Transverse colon (tissue), 4 donors: ENCODE measurements around the gene SNRK. TPM values are rescaled to one million over a fixed set of nuclear protein-coding genes. Genes with fewer than 3 reads are reported as not detected.

Experiments
- DNase-seq: peaks from one replicate; pipeline ENCODE4 v3.0.0-alpha.2; 2019
- H3K27ac ChIP-seq, 4 donors: fragments of 200-600 bp; sonication (generic); 2 replicates each; pipeline ENCODE4 v1.5.1; 2016 to 2018; ENCODE audit warnings: inconsistent platforms in 4 of 4
- H3K27me3 ChIP-seq: fragments of 200-600 bp; sonication (generic); 2 replicates; pipeline ENCODE4 v1.5.1; 2017; ENCODE audit warnings: inconsistent platforms
- H3K36me3 ChIP-seq, 4 donors: fragments of 200-600 bp; sonication (generic); 2 replicates each; pipeline ENCODE4 v1.5.1; 2017 to 2019; ENCODE audit warnings: inconsistent platforms in 4 of 4
- H3K4me1 ChIP-seq, 4 donors: fragments of 200-600 bp; sonication (generic); 2 replicates each; pipeline ENCODE4 v1.5.1; 2017 to 2020; ENCODE audit warnings: inconsistent platforms in 4 of 4
- H3K4me3 ChIP-seq, 4 donors: fragments of 200-600 bp; sonication (generic); 1 replicate in 1 of 4; 2 replicates in 3 of 4; pipeline versions ENCODE4 v1.5.1 to v1.6.1; 2017 to 2019; ENCODE audit warnings: inconsistent platforms in 4 of 4
- H3K9me3 ChIP-seq, 2 donors: fragments of 200-600 bp; sonication (generic); 2 replicates each; pipeline ENCODE4 v1.5.1; 2017 to 2019; ENCODE audit warnings: inconsistent platforms in 2 of 2
- EP300 ChIP-seq: sonication (generic); formaldehyde crosslinking; IDR thresholded peaks from one replicate; pipeline ENCODE4 v1.6.1; 2017; ENCODE audit warnings: antibody characterized with exemption, low read depth
- POLR2A ChIP-seq: fragments of 450-650 bp; IDR thresholded peaks from one replicate; pipeline ENCODE4 v1.6.1; 2016; ENCODE audit warnings: antibody characterized with exemption, mild to moderate bottlenecking, moderate library complexity
- POLR2AphosphoS5 ChIP-seq, 3 donors: sonication (generic); formaldehyde crosslinking; IDR thresholded peaks; one replicate each; pipeline ENCODE4 v1.6.1; 2016; ENCODE audit warnings: antibody characterized with exemption in 3 of 3
- WGBS, 2 donors: methylation state at CpG; one replicate each; pipeline ENCODE4 v1.1.5; 2018; ENCODE audit warnings: low coverage in 1 of 2; 5-methylcytosine and 5-hydroxymethylcytosine counted together
- in situ Hi-C, 4 donors: fragments of 200-750 bp; cut with MboI; loops; one replicate each; pipeline versions ENCODE4 v1.15.0 to v1.15.1; 2017; ENCODE audit warnings: low sequenced_read_pairs in 3 of 4, low pct_ligation_motif_present in 1 of 4, low pct_unique_long_range_greater_than_20kb in 1 of 4
- intact Hi-C: fragments of 100-400 bp; cut with DNase I; formaldehyde crosslinking; loops from one replicate; pipeline ENCODE4 v1.15.1; 2023; ENCODE audit warnings: low total_unique reads
- total RNA-seq, 4 donors: library from RNA; depleted of rRNA; stranded (reverse); fragments of >200 nt; gene quantifications; one replicate each; pipeline ENCODE4 v1.1.0, GENCODE V29; 2016
- TF ChIP-seq, protein P1 (sequence below), 5 experiments: fragments of 200-600 bp in 3 of 5; fragments of 450-650 bp in 2 of 5; sonication (generic) in 3 of 5; IDR thresholded peaks; 1 replicate in 2 of 5; 2 replicates in 3 of 5; pipeline ENCODE4 v1.5.1; 2016 to 2017; ENCODE audit warnings: antibody characterized with exemption in 5 of 5, inconsistent platforms in 3 of 5, mild to moderate bottlenecking in 2 of 5, moderate library complexity in 1 of 5

Gene SNRK
- total RNA-seq, 4 donors from 2014 or later, result 29.9 to 43.3 (median 31.7) TPM

DNA sequence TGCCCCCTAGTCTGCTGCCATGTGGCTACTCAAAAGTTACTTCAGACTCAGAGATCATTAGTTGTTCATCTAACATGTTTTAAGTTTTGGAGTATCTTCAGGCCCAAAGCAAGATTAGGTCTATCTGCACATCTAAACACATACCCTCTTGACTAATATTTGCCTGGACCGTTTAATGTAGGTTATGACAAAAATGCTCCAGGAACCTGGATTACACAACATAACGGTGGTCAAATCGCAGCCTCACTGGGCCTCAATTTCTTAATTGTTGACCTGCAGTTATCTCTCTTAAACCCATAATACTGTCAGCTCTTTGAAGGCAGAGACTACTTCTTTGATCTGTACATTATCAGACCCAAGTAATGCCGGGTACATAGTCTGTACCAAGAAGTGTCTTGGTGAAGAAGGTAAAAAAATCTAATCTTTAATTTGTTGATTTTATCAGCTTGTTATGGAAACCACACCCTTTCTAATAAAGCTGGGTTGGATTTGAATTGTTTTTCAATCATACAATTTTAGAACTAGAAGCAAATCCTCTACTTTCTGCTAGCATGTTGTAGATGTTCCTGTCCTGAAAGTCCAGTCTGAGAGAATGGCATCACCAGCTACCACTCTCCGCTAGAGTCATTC lies 3.6 kb downstream of the SNRK start:
- no peaks in the 10 kb centered on the region for H3K27me3 ChIP-seq
- in situ Hi-C loops (no loop called here), intact Hi-C loops (no loop called here)
- no peak for DNase-seq
- TF ChIP-seq EP300 (no peak), POLR2A (no peak), POLR2AphosphoS5 (IDR thresholded peaks at IDR 0.05) (no peak)
- TF ChIP-seq, protein P1, sequence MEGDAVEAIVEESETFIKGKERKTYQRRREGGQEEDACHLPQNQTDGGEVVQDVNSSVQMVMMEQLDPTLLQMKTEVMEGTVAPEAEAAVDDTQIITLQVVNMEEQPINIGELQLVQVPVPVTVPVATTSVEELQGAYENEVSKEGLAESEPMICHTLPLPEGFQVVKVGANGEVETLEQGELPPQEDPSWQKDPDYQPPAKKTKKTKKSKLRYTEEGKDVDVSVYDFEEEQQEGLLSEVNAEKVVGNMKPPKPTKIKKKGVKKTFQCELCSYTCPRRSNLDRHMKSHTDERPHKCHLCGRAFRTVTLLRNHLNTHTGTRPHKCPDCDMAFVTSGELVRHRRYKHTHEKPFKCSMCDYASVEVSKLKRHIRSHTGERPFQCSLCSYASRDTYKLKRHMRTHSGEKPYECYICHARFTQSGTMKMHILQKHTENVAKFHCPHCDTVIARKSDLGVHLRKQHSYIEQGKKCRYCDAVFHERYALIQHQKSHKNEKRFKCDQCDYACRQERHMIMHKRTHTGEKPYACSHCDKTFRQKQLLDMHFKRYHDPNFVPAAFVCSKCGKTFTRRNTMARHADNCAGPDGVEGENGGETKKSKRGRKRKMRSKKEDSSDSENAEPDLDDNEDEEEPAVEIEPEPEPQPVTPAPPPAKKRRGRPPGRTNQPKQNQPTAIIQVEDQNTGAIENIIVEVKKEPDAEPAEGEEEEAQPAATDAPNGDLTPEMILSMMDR (IDR thresholded peaks at IDR 0.05), result no peak
- H3K4me1 ChIP-seq, result peaks cover 11 to 80% (median 47%) of the 10 kb centered on the region in 4 donors
- H3K4me3 ChIP-seq, result peak overlapping the region in 1 of 4 donors; percentile 58
- peak overlapping the region; percentile 81 to 95 (median 93) for H3K27ac ChIP-seq
- no peaks in the 10 kb centered on the region for H3K36me3 ChIP-seq
- 83 to 85% methylated on average over 3 to 5 of the region's 5 CpGs for WGBS, 2 donors
- H3K9me3 ChIP-seq, result no peaks in the 10 kb centered on the region

DNA sequence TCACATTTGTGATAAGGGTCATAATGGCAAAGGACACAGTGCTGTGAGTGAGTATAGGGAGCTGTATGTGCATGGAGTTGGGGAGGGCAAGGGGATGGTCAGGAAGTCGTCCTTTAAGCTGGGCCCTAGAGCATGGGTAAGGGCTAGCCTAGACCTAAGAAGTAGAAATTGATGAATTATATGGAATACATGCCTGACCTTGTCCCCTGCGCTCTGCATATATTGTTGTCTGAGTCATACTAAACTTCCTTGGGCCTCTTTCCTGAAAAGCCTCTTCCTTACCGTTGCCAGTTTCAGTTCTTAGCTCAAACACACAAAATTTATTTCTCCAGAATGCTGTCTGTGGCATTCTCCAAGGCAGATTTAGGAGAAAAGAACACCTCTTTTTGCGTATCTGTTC lies 4.6 kb downstream of the SNRK start:
- peak overlapping the region; percentile 1 to 95 (median 60) for H3K27ac ChIP-seq
- no peak for TF ChIP-seq POLR2A
- no peak for TF ChIP-seq EP300
- TF ChIP-seq POLR2AphosphoS5 (IDR thresholded peaks at IDR 0.05), result no peak
- TF ChIP-seq, protein P1 (IDR thresholded peaks at IDR 0.05), result no peak
- peaks cover 17 to 86% (median 55%) of the 10 kb centered on the region in 4 donors for H3K4me1 ChIP-seq
- H3K9me3 ChIP-seq, result no peaks in the 10 kb centered on the region
- no peak for DNase-seq
- intact Hi-C loops (no loop called here), in situ Hi-C loops (no loop called here)
- no peak overlapping the region for H3K4me3 ChIP-seq
- H3K27me3 ChIP-seq, result no peaks in the 10 kb centered on the region
- no peaks in the 10 kb centered on the region for H3K36me3 ChIP-seq
- 49 to 53% methylated on average over 2 to 4 of the region's 4 CpGs for WGBS, 2 donors

DNA sequence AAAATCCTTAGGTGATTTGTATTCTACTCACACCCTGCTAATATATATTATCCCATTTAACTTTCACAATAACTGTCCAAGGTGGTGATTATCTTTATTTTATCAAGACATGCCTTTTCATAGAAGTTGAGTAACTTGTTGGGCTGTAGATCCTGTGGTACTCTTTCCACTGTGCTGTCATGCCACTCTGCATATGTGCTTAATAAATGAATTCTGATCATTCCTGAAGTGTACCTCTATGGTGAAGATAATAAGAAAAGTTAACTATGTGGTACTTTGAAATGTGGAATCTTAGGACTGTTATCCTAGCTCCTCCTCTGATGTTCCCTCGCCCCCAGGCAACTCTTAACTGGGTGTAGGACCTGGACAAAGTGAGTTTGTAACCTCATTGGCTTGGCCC lies 5.2 kb downstream of the SNRK start:
- no peaks in the 10 kb centered on the region for H3K9me3 ChIP-seq
- WGBS, 2 donors, result 91 to 96% methylated on average over 1 of the region's 1 CpG
- H3K36me3 ChIP-seq, result no peaks in the 10 kb centered on the region
- TF ChIP-seq POLR2AphosphoS5 (IDR thresholded peaks at IDR 0.05), result no peak
- no peak for TF ChIP-seq POLR2A
- TF ChIP-seq, protein P1 (IDR thresholded peaks at IDR 0.05), result no peak
- no peak for TF ChIP-seq EP300
- H3K4me3 ChIP-seq, result no peak overlapping the region
- DNase-seq, result no peak
- peak overlapping the region in 3 of 4 donors; percentile 27 to 95 (median 92) for H3K27ac ChIP-seq
- peaks cover 17 to 91% (median 58%) of the 10 kb centered on the region in 4 donors for H3K4me1 ChIP-seq
- in situ Hi-C loops (no loop called here), intact Hi-C loops (no loop called here)
- no peaks in the 10 kb centered on the region for H3K27me3 ChIP-seq

DNA sequence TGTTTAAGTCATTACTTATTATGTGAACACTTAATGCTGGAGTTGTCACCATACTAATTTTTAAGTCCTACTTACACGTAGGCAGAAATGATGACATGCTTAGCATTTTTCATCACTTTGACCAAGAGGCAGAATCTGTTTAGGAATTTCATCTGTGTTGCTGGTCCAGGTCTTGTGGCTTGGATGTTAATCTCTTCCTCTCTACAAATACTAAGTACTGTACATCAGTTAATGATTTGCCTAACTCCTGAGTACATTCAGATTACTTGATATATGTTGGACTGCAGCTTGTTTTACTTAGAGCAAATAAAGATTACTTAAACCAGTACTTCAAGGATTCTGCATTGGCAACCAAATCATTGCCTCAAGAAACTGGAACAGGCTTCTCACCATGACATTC lies 8.6 kb downstream of the SNRK start:
- intact Hi-C loops, result no loop called here
- no peaks in the 10 kb centered on the region for H3K27me3 ChIP-seq
- H3K27ac ChIP-seq, result no peak overlapping the region
- TF ChIP-seq EP300 (no peak), POLR2AphosphoS5 (IDR thresholded peaks at IDR 0.05) (no peak), POLR2A (no peak)
- TF ChIP-seq, protein P1 (IDR thresholded peaks at IDR 0.05), result no peak
- WGBS, 2 donors, result 76% methylated on average over 1 of the region's 1 CpG; no CpG with 5 or more reads in 1 of the 2 donors
- H3K4me1 ChIP-seq, result peaks cover 20 to 89% (median 47%) of the 10 kb centered on the region in 4 donors
- H3K4me3 ChIP-seq, result no peak overlapping the region
- no peaks in the 10 kb centered on the region for H3K36me3 ChIP-seq
- no peak for DNase-seq
- H3K9me3 ChIP-seq, result no peaks in the 10 kb centered on the region
- in situ Hi-C loops, result no loop called here
